ENCODE measurements around the gene PLCH1. TPM values are rescaled to one million over a fixed set of nuclear protein-coding genes. Genes with fewer than 3 reads are reported as not detected.
"Not testable (repeated sequence)": the region's sequence is repeated elsewhere in the genome, so short reads cannot be mapped to it uniquely, and the experiment has no call there.

PLCH1 gene
- polyA plus RNA-seq, 6 donors from 2014 or later = not detected

- Mint-ChIP-seq H3K27ac (no peak overlapping the region), H3K9me3 (no peaks in the 10 kb centered on the region), H3K27me3 (no peaks in the 10 kb centered on the region), H3K4me1 (no peaks in the 10 kb centered on the region), H3K4me3 (no peak overlapping the region), H3K36me3 (no peaks in the 10 kb centered on the region)
- DNase-seq = no peak
- no peak for ATAC-seq (ENCODE audit: low read depth in 2 of 2)
These were observed 86.1 kb downstream of the PLCH1 start for GRCh38 chr3:155658671-155659261.

- no peaks in the 10 kb centered on the region for H3K36me3 Mint-ChIP-seq
- no peak for ATAC-seq (ENCODE audit: low read depth in 2 of 2)
- no peaks in the 10 kb centered on the region for H3K9me3 Mint-ChIP-seq
- H3K27me3 Mint-ChIP-seq = no peaks in the 10 kb centered on the region
- no peak for DNase-seq
- no peaks in the 10 kb centered on the region for H3K4me1 Mint-ChIP-seq
- H3K27ac Mint-ChIP-seq = no peak overlapping the region
- no peak overlapping the region for H3K4me3 Mint-ChIP-seq
These were observed 86.9 kb downstream of the PLCH1 start for GRCh38 chr3:155658006-155658405.

- Mint-ChIP-seq H3K4me1 (no peaks in the 10 kb centered on the region), H3K36me3 (no peaks in the 10 kb centered on the region)
These were observed 87.7 kb downstream of the PLCH1 start for GRCh38 chr3:155657161-155657560.

GRCh38 chr3:155656466-155656865 is 88.4 kb downstream of the PLCH1 start:
- H3K4me1 Mint-ChIP-seq = no peaks in the 10 kb centered on the region
- no peak overlapping the region for H3K27ac Mint-ChIP-seq
- H3K9me3 Mint-ChIP-seq = no peaks in the 10 kb centered on the region
- ATAC-seq (ENCODE audit: low read depth in 2 of 2) (no peak), DNase-seq (no peak)
- H3K4me3 Mint-ChIP-seq = no peak overlapping the region
- no peaks in the 10 kb centered on the region for H3K36me3 Mint-ChIP-seq
- no peaks in the 10 kb centered on the region for H3K27me3 Mint-ChIP-seq

More at GRCh38 chr3:155657161-155657560, 87.7 kb downstream of the PLCH1 start:
- peak overlapping the region in 1 of 8 donors; percentile 36 for H3K4me3 Mint-ChIP-seq
- no peaks in the 10 kb centered on the region for H3K9me3 Mint-ChIP-seq
- no peaks in the 10 kb centered on the region for H3K27me3 Mint-ChIP-seq
- no peak overlapping the region for H3K27ac Mint-ChIP-seq
- ATAC-seq (ENCODE audit: low read depth in 2 of 2) (no peak), DNase-seq (no peak)

- ATAC-seq (ENCODE audit: low read depth in 2 of 2) (no peak), DNase-seq (no peak)
- no peaks in the 10 kb centered on the region for H3K9me3 Mint-ChIP-seq
These were observed 93.2 kb downstream of the PLCH1 start for GRCh38 chr3:155651489-155652218.

GRCh38 chr3:155648013-155648591 is 96.8 kb downstream of the PLCH1 start:
- ATAC-seq (ENCODE audit: low read depth in 2 of 2) = no peak
- Mint-ChIP-seq H3K27me3 (no peaks in the 10 kb centered on the region), H3K4me1 (no peaks in the 10 kb centered on the region), H3K36me3 (no peaks in the 10 kb centered on the region), H3K27ac (no peak overlapping the region), H3K4me3 (no peak overlapping the region), H3K9me3 (no peaks in the 10 kb centered on the region)
- no peak for DNase-seq

More at GRCh38 chr3:155651489-155652218, 93.2 kb downstream of the PLCH1 start:
- H3K36me3 Mint-ChIP-seq = no peaks in the 10 kb centered on the region
- H3K4me3 Mint-ChIP-seq = no peak overlapping the region
- H3K27ac Mint-ChIP-seq = no peak overlapping the region
- H3K27me3 Mint-ChIP-seq = no peaks in the 10 kb centered on the region
- H3K4me1 Mint-ChIP-seq = no peaks in the 10 kb centered on the region

- DNase-seq (no peak), ATAC-seq (ENCODE audit: low read depth in 2 of 2) (no peak)
- no peak overlapping the region for H3K4me3 Mint-ChIP-seq
- H3K4me1 Mint-ChIP-seq = no peaks in the 10 kb centered on the region
- no peaks in the 10 kb centered on the region for H3K36me3 Mint-ChIP-seq
- H3K27ac Mint-ChIP-seq = no peak overlapping the region
- no peaks in the 10 kb centered on the region for H3K27me3 Mint-ChIP-seq
- H3K9me3 Mint-ChIP-seq = no peaks in the 10 kb centered on the region
These were observed 97.7 kb downstream of the PLCH1 start for GRCh38 chr3:155647206-155647605.

GRCh38 chr3:155646669-155647068 is 98.2 kb downstream of the PLCH1 start:
- Mint-ChIP-seq H3K36me3 (no peaks in the 10 kb centered on the region), H3K4me3 (no peak overlapping the region), H3K9me3 (no peaks in the 10 kb centered on the region), H3K4me1 (no peaks in the 10 kb centered on the region), H3K27me3 (no peaks in the 10 kb centered on the region), H3K27ac (no peak overlapping the region)
- ATAC-seq (ENCODE audit: low read depth in 2 of 2) (no peak), DNase-seq (no peak)

- Mint-ChIP-seq H3K27me3 (no peaks in the 10 kb centered on the region), H3K27ac (no peak overlapping the region), H3K4me3 (no peak overlapping the region), H3K9me3 (no peaks in the 10 kb centered on the region), H3K4me1 (no peaks in the 10 kb centered on the region), H3K36me3 (no peaks in the 10 kb centered on the region)
- DNase-seq (no peak), ATAC-seq (ENCODE audit: low read depth in 2 of 2) (no peak)
These were observed 98.7 kb downstream of the PLCH1 start for GRCh38 chr3:155646128-155646527.

GRCh38 chr3:155643581-155644165 is 101.2 kb downstream of the PLCH1 start:
- Mint-ChIP-seq H3K9me3 (no peaks in the 10 kb centered on the region), H3K27ac (no peak overlapping the region), H3K4me1 (no peaks in the 10 kb centered on the region), H3K36me3 (no peaks in the 10 kb centered on the region), H3K4me3 (no peak overlapping the region), H3K27me3 (no peaks in the 10 kb centered on the region)
- ATAC-seq (ENCODE audit: low read depth in 2 of 2) = no peak
- DNase-seq = no peak

- Mint-ChIP-seq H3K9me3 (no peaks in the 10 kb centered on the region), H3K27ac (no peak overlapping the region), H3K36me3 (no peaks in the 10 kb centered on the region), H3K4me1 (no peaks in the 10 kb centered on the region), H3K27me3 (no peaks in the 10 kb centered on the region), H3K4me3 (no peak overlapping the region)
- DNase-seq (no peak), ATAC-seq (ENCODE audit: low read depth in 2 of 2) (no peak)
These were observed 102.9 kb downstream of the PLCH1 start for GRCh38 chr3:155641956-155642355.

GRCh38 chr3:155640098-155640497 is 104.8 kb downstream of the PLCH1 start:
- ATAC-seq (ENCODE audit: low read depth in 2 of 2) (no peak), DNase-seq (no peak)
- Mint-ChIP-seq H3K4me1 (no peaks in the 10 kb centered on the region), H3K9me3 (no peaks in the 10 kb centered on the region), H3K36me3 (no peaks in the 10 kb centered on the region), H3K27me3 (no peaks in the 10 kb centered on the region), H3K4me3 (no peak overlapping the region), H3K27ac (no peak overlapping the region)

- Mint-ChIP-seq H3K9me3 (no peaks in the 10 kb centered on the region), H3K4me3 (no peak overlapping the region), H3K36me3 (no peaks in the 10 kb centered on the region), H3K27ac (no peak overlapping the region), H3K4me1 (no peaks in the 10 kb centered on the region), H3K27me3 (no peaks in the 10 kb centered on the region)
- ATAC-seq (ENCODE audit: low read depth in 2 of 2) = no peak
- DNase-seq = no peak
These were observed 105.3 kb downstream of the PLCH1 start for GRCh38 chr3:155639462-155640055.

- H3K4me1 Mint-ChIP-seq; H3K4me3 Mint-ChIP-seq; H3K9me3 Mint-ChIP-seq; DNase-seq; H3K36me3 Mint-ChIP-seq; H3K27me3 Mint-ChIP-seq; ATAC-seq (ENCODE audit: low read depth in 2 of 2); H3K27ac Mint-ChIP-seq: not testable (repeated sequence)
These were observed 106.4 kb downstream of the PLCH1 start for GRCh38 chr3:155638461-155638860.

Measured in naive B cell (primary cell).